HCT116 (cell line): ENCODE measurements around the gene MFN2. TPM values are rescaled to one million over a fixed set of nuclear protein-coding genes. Genes with fewer than 3 reads are reported as not detected.
"Not testable (repeated sequence)": the region's sequence is repeated elsewhere in the genome, so short reads cannot be mapped to it uniquely, and the experiment has no call there.

Experiments used
- ATAC-seq: fragments of 200-7000 bp; cut with Tn5 transposase; 2 replicates; pipeline ENCODE4 v1.9.1; 2020; ENCODE audit warnings: mild to moderate bottlenecking, moderate library complexity
- BruUV-seq: library from RNA; stranded (reverse); fragments of 400-500 nt; replicated peaks from 2 replicates; lab custom pipeline; 2021; lab: Mats Ljungman, UMichigan
- CTCF ChIA-PET: fragments of 300-600 bp; sonication (Branson Sonifier 250); formaldehyde crosslinking; loops from one replicate; lab custom pipeline; 2021; ENCODE audit warnings: antibody characterized with exemption; lab: Charles Lee
- POLR2A ChIA-PET: fragments of 300-600, 350-600 bp; sonication (Branson Sonifier 250); formaldehyde crosslinking; loops from one replicate; lab custom pipeline; 2021; ENCODE audit warnings: antibody characterized with exemption; lab: Charles Lee
- RAD21 ChIA-PET, 2 experiments: fragments of 300-600 bp; sonication (Branson Sonifier 250); formaldehyde crosslinking; loops; one replicate each; lab custom pipeline; 2023; ENCODE audit warnings: low total read pairs in 2 of 2; ENCODE audit not compliant: uncharacterized antibody in 2 of 2, unreplicated experiment in 2 of 2, low non-redundant PET in 1 of 2; lab: Charles Lee
- DNase-seq: peaks from one replicate; pipeline ENCODE4 v3.0.0-alpha.2; 2010; ENCODE audit warnings: low read depth, low spot score
- H2AFZ ChIP-seq: fragments of 200-600 bp; shearing (Covaris generic), sonication (generic); 2 replicates; pipeline ENCODE4 v1.6.1; 2017; ENCODE audit warnings: low read depth, mixed run types, mixed read lengths, antibody characterized with exemption, low read length; ENCODE audit not compliant: poor library complexity, severe bottlenecking
- H3K27ac ChIP-seq: 2 replicates; pipeline ENCODE4 v1.5.1; 2012; ENCODE audit warnings: low read depth, low read length
- H3K27me3 ChIP-seq: fragments of 200-600 bp; sonication (generic); 2 replicates; pipeline ENCODE4 v1.6.1; 2016; ENCODE audit warnings: mixed run types, low read length, mixed read lengths; ENCODE audit not compliant: insufficient read depth
- H3K36me3 ChIP-seq, 2 experiments: fragments of 200-500 bp in 1 of 2; fragments of 200-600 bp in 1 of 2; sonication (Bioruptor generic) in 1 of 2; sonication (generic) in 1 of 2; 2 replicates each; pipeline versions ENCODE4 v1.5.1 to v1.6.1; 2014 to 2016; ENCODE audit warnings: low read length in 2 of 2, inconsistent platforms in 1 of 2, mixed read lengths in 1 of 2, mixed run types in 1 of 2; ENCODE audit not compliant: insufficient read depth in 2 of 2, control insufficient read depth in 1 of 2
- H3K4me1 ChIP-seq, 2 experiments: fragments of 200-600 bp in 1 of 2; sonication (generic) in 1 of 2; 2 replicates each; pipeline versions ENCODE4 v1.5.1 to v1.6.1; 2012 to 2017; ENCODE audit warnings: low read length in 2 of 2, inconsistent platforms in 1 of 2, mild to moderate bottlenecking in 1 of 2, mixed read lengths in 1 of 2, mixed run types in 1 of 2, moderate library complexity in 1 of 2; ENCODE audit not compliant: insufficient read depth in 2 of 2, control insufficient read depth in 1 of 2
- H3K4me2 ChIP-seq: fragments of 200-600 bp; sonication (generic); 2 replicates; pipeline ENCODE4 v1.6.1; 2017; ENCODE audit warnings: mixed run types, low read length, mixed read lengths
- H3K4me3 ChIP-seq, 2 experiments: fragments of 200-600 bp in 1 of 2; sonication (generic) in 1 of 2; replicated peaks in 1 of 2; 2 replicates each; pipeline ENCODE4 v1.5.1; 2011 to 2016; ENCODE audit warnings: low read length in 2 of 2, control low read depth in 1 of 2, low read depth in 1 of 2, mild to moderate bottlenecking in 1 of 2, mixed read lengths in 1 of 2, mixed run types in 1 of 2
- H3K79me2 ChIP-seq: fragments of 200-600 bp; sonication (generic); 2 replicates; pipeline ENCODE4 v1.6.1; 2017; ENCODE audit warnings: mild to moderate bottlenecking, mixed run types, low read length, moderate library complexity, mixed read lengths; ENCODE audit not compliant: insufficient read depth
- H3K9ac ChIP-seq: fragments of 200-600 bp; sonication (generic); 2 replicates; pipeline ENCODE4 v1.6.1; 2016; ENCODE audit warnings: low read length, mixed read lengths
- H3K9me2 ChIP-seq: fragments of 200-600 bp; sonication (generic), shearing (Covaris generic); 2 replicates; pipeline ENCODE4 v1.6.1; 2017; ENCODE audit warnings: mixed run types, mild to moderate bottlenecking, moderate library complexity; ENCODE audit not compliant: insufficient read depth
- H3K9me3 ChIP-seq, 2 experiments: fragments of 200-500 bp in 1 of 2; fragments of 200-600 bp in 1 of 2; sonication (Bioruptor generic) in 1 of 2; sonication (generic) in 1 of 2; 2 replicates each; pipeline ENCODE4 v1.6.1; 2014 to 2017; ENCODE audit warnings: low read length in 2 of 2, mixed read lengths in 2 of 2, inconsistent platforms in 1 of 2, low read depth in 1 of 2, mild to moderate bottlenecking in 1 of 2, mixed run types in 1 of 2, moderate library complexity in 1 of 2; ENCODE audit not compliant: control insufficient read depth in 1 of 2, insufficient read depth in 1 of 2
- H4K20me1 ChIP-seq: fragments of 200-600 bp; sonication (generic), shearing (Covaris generic); 2 replicates; pipeline ENCODE4 v1.6.1; 2017; ENCODE audit warnings: mixed run types, mild to moderate bottlenecking, moderate library complexity; ENCODE audit not compliant: insufficient read depth
- CBX3 ChIP-seq: IDR thresholded peaks from 2 replicates; pipeline ENCODE4 v1.6.1; 2012; ENCODE audit warnings: low read depth
- POLR2AphosphoS5 ChIP-seq: IDR thresholded peaks from 2 replicates; pipeline ENCODE4 v1.6.1; 2011; ENCODE audit warnings: mild to moderate bottlenecking, low read depth, low read length, moderate library complexity
- intact Hi-C: fragments of 100-400 bp; cut with micrococcal nuclease; formaldehyde crosslinking; loops from 2 replicates; pipeline ENCODE4 v1.10.0; 2022
- total RNA-seq: library from RNA; stranded (reverse); gene quantifications from one replicate; pipeline ENCODE4 v1.2.1, GENCODE V29; 2021; ENCODE audit not compliant: unreplicated experiment

Gene MFN2
- total RNA-seq, 1 experiment from 2014 or later = 83.0 TPM

- H3K9me2 ChIP-seq = no peaks in the 10 kb centered on the region
- no peaks in the 10 kb centered on the region for H3K27me3 ChIP-seq
- H3K36me3 ChIP-seq = peaks cover 0 to 35% of the 10 kb centered on the region in 2 experiments; a peak in 2 of 4 replicates
- RAD21 ChIA-PET = interaction anchor here in 1 of 2 experiments (0.6 kb wide), 1 partner anchor 43 kb away, joined by 4 read pairs; no protein-coding TSS in a partner anchor
- H2AFZ ChIP-seq = no peak overlapping the region
- no peak for DNase-seq
- CTCF ChIA-PET = no interaction called here
- peak overlapping the region; percentile 15 to 38 for H3K4me3 ChIP-seq
- peaks cover 42 to 74% of the 10 kb centered on the region in 2 experiments for H3K4me1 ChIP-seq
- intact Hi-C loops = no loop called here
- no peaks in the 10 kb centered on the region for H4K20me1 ChIP-seq
- H3K79me2 ChIP-seq = peaks cover 71% of the 10 kb centered on the region
- peak overlapping the region; percentile 74 for H3K4me2 ChIP-seq
- BruUV-seq = no TSS peak
- peak; percentile 45 for ATAC-seq
- H3K9me3 ChIP-seq = no peaks in the 10 kb centered on the region
- POLR2A ChIA-PET = interaction anchor here (1.0 to 7.1 kb wide), 3 partner anchors 10 to 80 kb away, joined by 3 to 47 read pairs (median 3); partner anchors contain the start of gene MIIP
- H3K9ac ChIP-seq = peak overlapping the region; percentile 49
- TF ChIP-seq POLR2AphosphoS5 (peak; percentile 56), CBX3 (no peak)
- H3K27ac ChIP-seq = peak overlapping the region; percentile 52
Observed at GRCh38 chr1:11938722-11939526, 41.3 kb upstream of the MFN2 start.

GRCh38 chr1:11939794-11940193 lies 40.5 kb upstream of the MFN2 start:
- H4K20me1 ChIP-seq, CTCF ChIA-PET, H3K27me3 ChIP-seq, H2AFZ ChIP-seq, H3K9me3 ChIP-seq, DNase-seq, H3K9me2 ChIP-seq, H3K4me3 ChIP-seq, BruUV-seq, RAD21 ChIA-PET, intact Hi-C loops, H3K9ac ChIP-seq, ATAC-seq: not testable (repeated sequence)
- peaks cover 49 to 70% of the 10 kb centered on the region in 2 experiments for H3K4me1 ChIP-seq
- POLR2A ChIA-PET = interaction anchor here (1.0 to 7.1 kb wide), 2 partner anchors 31 to 79 kb away, joined by 3 to 47 read pairs; partner anchors contain the start of gene MIIP
- peak overlapping the region; percentile 52 for H3K27ac ChIP-seq
- H3K36me3 ChIP-seq = peaks cover 0 to 42% of the 10 kb centered on the region in 2 experiments; a peak in 2 of 4 replicates
- peaks cover 62% of the 10 kb centered on the region for H3K79me2 ChIP-seq
- peak overlapping the region; percentile 74 for H3K4me2 ChIP-seq
